ENCODE data around the gene IGF1R.

The IGF1R gene

DNA sequence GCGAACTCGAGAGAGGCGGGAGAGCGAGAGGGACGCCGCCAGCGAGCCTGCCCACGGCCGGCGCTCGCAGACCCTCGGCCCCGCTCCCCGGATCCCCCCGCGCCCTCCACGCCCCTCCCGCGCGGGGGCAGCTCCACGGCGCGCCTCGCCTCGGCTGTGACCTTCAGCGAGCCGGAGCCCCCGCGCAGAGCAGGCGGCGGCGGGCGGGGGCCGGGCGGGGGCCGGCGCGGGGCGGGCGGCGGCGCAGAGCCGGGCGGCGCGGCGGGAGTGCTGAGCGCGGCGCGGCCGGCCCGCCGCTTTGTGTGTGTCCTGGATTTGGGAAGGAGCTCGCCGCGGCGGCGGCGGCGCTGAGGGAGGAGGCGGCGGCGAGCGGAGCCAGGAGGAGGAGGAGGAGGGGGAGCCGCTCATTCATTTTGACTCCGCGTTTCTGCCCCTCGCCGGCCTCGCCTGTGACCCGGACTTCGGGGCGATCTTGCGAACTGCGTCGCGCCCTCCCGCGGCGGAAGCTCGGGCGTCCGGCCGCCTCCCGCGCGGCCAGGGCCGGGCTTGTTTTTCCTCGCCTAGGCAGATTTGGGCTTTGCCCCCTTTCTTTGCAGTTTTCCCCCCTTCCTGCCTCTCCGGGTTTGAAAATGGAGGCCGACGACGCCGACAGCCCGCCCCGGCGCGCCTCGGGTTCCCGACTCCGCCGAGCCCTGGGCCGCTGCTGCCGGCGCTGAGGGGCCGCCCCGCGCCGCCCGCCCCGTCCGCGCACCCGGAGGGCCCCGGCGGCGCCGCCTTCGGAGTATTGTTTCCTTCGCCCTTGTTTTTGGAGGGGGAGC, 524 bp downstream of the IGF1R start:
- peak; percentile 50 for DNase-seq

DNA sequence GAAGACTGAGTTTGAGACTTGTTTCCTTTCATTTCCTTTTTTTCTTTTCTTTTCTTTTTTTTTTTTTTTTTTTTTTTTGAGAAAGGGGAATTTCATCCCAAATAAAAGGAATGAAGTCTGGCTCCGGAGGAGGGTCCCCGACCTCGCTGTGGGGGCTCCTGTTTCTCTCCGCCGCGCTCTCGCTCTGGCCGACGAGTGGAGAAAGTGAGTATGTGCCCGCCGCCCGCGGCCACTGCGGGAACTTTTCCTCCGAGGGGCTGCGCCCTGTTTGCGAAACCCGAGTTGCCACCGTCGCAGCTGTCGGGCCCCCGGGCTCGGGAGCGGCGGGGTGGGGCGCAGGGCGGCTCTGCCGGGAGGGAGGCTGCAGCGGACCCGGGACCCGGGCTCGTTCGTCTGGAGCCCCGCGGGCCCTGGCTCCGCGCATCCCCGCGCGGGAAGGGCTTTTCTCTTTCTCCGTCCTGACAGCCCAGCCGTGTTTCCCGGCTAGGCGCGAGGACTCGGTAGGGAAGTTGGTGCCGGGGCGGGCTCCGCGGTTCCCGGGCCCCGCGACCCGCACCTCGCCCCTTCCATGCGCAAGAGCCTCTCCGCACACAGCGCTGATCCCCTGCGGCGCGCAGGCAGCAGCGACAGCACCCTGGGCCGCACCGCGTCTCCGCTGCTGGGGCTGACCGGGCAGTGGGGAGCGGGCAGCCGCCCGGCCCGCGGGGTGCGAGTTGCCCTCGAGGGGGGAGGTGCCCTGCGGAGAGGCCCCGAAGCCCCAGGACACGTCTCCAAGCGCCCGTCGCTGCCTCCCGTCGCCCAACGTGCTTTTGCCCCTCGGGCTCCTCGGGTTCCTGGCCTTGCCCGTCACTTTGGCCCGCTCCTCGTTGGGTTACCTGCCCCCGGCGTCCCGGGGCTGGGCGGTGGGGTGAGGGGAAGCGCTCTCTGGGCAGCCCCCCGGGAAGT, 1.4 kb downstream of the IGF1R start:
- DNase-seq, result peak; percentile 65

GRCh38 chr15:98650417-98651035, 2.2 kb downstream of the IGF1R start:
- peak; percentile 55 for DNase-seq

- DNase-seq, result peak; percentile 37
These were observed 2.7 kb downstream of the IGF1R start for GRCh38 chr15:98651036-98651481.

- DNase-seq, result no peak
These were observed 3.4 kb downstream of the IGF1R start for GRCh38 chr15:98651581-98652220.

GRCh38 chr15:98653686-98654085, 5.3 kb downstream of the IGF1R start:
- DNase-seq, result no peak

GRCh38 chr15:98654790-98655360, 6.5 kb downstream of the IGF1R start:
- no peak for DNase-seq

- no peak for DNase-seq
These were observed 7.4 kb downstream of the IGF1R start for GRCh38 chr15:98655732-98656131.

GRCh38 chr15:98657721-98658120, 9.4 kb downstream of the IGF1R start:
- no peak for DNase-seq

- no peak for DNase-seq
These were observed 10.7 kb downstream of the IGF1R start for GRCh38 chr15:98658831-98659699.

- DNase-seq, result no peak
These were observed 11.7 kb downstream of the IGF1R start for GRCh38 chr15:98660055-98660454.

DNA sequence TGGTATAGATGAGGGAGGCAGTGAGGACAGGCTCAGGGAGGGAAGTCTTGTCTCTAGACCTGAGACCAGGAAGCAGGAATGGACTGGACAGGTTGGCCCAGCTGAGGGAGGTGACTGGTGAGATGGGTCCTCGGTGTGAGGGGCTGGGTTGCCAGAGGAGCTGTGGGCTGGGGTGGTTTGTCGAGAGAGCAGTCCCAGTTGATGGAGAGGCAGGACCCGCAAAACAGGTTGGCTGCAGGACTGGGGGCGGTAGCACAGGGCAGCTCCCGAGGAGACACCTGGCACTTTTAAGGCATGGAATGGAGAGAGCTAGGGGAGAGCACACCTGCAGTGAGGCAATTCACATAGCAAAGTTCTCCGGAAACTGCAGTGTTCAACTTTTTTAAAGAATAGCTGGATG, 14.7 kb downstream of the IGF1R start:
- no peak for DNase-seq

DNA sequence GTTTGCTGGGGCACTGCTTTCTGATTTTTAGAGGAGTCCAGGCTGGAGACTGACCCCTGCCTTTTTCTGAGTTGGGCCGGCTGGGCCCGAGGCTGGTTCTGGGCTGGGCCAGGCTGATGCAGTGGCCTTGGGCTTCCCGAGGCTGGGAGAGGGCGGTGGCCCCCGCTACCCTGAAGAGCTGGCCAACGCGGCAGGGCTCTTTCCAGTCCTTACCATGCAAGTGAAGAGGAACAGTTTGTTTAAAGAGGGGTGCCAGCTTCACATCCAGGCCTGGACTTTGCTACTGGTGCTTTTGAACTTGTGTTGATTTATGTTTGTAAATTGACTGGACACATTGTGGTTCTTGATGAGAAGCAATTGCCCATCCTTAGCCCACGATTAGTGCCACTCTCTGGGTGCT, 15.3 kb downstream of the IGF1R start:
- DNase-seq, result no peak

GRCh38 chr15:98666441-98666840, 18.1 kb downstream of the IGF1R start:
- no peak for DNase-seq

GRCh38 chr15:98666841-98667240, 18.5 kb downstream of the IGF1R start:
- no peak for DNase-seq

GRCh38 chr15:98667521-98668179, 19.3 kb downstream of the IGF1R start:
- no peak for DNase-seq

DNA sequence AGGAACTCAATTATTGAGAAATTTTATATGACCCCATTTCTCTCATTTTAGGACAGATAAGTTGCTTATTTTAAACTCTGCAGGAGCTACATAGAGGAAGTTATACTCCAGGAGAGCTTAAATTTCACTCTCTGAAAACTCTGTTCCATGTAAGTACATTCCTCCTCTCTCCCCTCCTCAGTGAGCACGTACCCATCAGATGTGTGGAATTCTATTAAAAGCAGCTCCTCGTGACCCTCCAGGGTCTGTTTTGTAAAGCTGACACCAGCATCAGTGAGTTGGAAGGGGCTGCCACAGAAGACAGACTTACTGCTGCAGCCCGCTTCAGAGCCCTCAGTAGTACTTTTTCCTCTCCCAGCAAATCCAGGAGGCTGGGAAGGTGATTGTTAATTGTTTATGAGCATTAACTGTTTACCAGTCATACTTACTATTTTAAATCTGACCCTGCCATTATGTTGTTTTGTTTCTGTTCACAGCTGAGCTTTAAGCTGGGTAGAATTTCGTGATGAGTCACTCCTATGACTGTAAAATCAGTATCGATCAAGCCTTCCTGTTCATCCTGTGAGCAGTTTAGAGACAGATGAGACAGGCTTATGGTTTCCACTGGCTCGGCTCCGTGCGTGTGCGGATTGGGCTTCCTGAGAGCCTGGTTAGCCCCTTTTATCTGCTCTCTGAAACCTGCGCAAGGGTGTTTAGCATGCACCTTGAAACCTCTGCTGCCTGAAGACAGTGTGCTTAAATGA, 20.4 kb downstream of the IGF1R start:
- DNase-seq, result peak; percentile 56

DNA sequence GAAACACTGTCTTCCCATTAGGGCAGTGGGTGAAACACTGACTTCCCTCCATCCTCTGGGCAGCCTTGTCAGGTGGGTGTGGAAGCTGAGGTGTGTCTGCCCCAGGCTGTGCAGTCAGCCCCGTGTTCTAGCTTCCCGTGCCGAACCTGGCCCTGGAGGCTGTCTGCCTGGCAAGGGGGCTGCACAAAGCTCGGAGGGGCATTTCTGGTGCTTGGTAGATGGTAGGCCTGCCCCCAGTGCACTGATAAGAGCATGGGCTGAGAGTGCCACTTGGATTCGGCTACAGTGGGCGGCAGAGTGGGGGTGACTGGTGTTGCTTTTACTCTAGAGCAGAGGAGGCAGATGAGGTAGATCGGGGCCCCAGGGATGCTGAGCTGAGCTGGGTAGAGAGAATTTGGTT, 21.3 kb downstream of the IGF1R start:
- DNase-seq, result no peak

DNA sequence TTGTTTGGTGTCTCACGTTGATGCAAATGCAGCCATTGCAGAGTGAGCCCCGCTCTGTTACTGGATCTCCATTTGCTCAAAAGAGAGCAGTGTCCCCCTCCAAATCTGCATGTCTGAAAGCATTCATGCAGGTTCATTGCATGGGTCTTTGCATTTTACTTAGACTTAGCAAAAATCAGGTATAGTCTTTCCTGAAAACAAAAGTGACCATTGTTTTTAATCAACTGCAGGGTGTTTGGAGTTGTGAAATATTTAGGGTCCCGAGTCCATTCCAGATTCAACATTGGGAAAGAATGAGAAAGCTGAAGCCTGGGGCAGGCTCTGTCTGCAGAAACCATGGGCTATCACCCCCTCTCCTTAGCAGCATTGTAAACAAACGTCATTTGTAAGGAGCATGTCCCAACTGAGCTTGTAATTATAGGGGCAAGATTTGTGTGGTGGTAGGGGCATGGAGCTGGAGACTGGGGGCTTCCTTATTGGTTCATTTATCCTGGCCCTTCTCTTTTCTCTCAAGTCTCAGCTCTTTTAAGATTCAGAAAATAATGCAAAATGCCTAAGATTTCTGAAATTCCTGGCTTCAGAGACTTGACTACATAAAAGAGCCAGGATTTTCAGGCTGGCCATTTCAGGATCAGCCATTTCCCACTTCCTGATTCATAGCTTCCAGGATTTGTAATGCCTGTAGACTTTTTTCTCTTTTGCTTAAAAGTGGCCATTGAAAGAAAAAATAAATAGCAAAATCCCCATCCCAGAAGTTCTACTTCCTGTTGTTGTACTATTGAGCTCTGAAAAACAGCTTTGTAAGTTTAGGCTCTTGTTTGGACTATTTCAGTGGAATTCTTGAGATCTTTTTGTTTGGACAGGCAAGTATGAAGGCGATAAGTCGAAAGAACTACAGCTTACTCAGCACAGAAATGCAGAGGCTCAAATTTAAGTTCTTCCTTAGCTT, 23.0 kb downstream of the IGF1R start:
- DNase-seq, result no peak
